A673 (cell line): Measurements from ENCODE around the gene TM4SF4. TPM values are rescaled to one million over a fixed set of nuclear protein-coding genes. Genes with fewer than 3 reads are reported as not detected.

Experiments used
- BruUV-seq: library from RNA; stranded (reverse); fragments of 400-500 nt; replicated peaks from 2 replicates; lab custom pipeline; 2021; lab: Mats Ljungman, UMichigan
- CTCF ChIA-PET: fragments of 300-600 bp; sonication (Branson Sonifier 250); formaldehyde crosslinking; loops from one replicate; lab custom pipeline; 2022; ENCODE audit warnings: antibody characterized with exemption; lab: Charles Lee
- POLR2A ChIA-PET: fragments of 300-600 bp; sonication (Branson Sonifier 250); formaldehyde crosslinking; loops from one replicate; lab custom pipeline; 2022; ENCODE audit warnings: antibody characterized with exemption; ENCODE audit not compliant: low non-redundant PET; lab: Charles Lee
- DNase-seq: peaks from one replicate; pipeline ENCODE4 v3.0.0-alpha.2; 2015; ENCODE audit warnings: low spot score
- H3K27ac ChIP-seq: fragments of 200-600 bp; sonication (generic); 2 replicates; pipeline ENCODE4 v1.5.1; 2016; ENCODE audit warnings: mixed run types, low read depth, mild to moderate bottlenecking, mixed read lengths, antibody characterized with exemption, low read length; ENCODE audit not compliant: poor library complexity, severe bottlenecking
- H3K27me3 ChIP-seq: fragments of 200-600 bp; sonication (generic); replicated peaks from 2 replicates; pipeline ENCODE4 v1.6.1; 2017; ENCODE audit warnings: mixed run types, low read depth, mild to moderate bottlenecking, mixed read lengths, antibody characterized with exemption, low read length; ENCODE audit not compliant: insufficient read depth, poor library complexity
- H3K36me3 ChIP-seq: fragments of 200-600 bp; sonication (generic); 2 replicates; pipeline ENCODE4 v1.6.1; 2016; ENCODE audit warnings: mixed run types, mild to moderate bottlenecking, mixed read lengths, antibody characterized with exemption, low read length; ENCODE audit not compliant: insufficient read depth, poor library complexity, severe bottlenecking
- H3K4me1 ChIP-seq: fragments of 200-600 bp; sonication (generic); 2 replicates; pipeline ENCODE4 v1.6.1; 2017; ENCODE audit warnings: mixed run types, mild to moderate bottlenecking, mixed read lengths, antibody characterized with exemption, low read length; ENCODE audit not compliant: insufficient read depth, poor library complexity, severe bottlenecking
- H3K4me3 ChIP-seq: fragments of 200-600 bp; sonication (generic); 2 replicates; pipeline ENCODE4 v1.5.1; 2016; ENCODE audit warnings: low read depth, mixed run types, mild to moderate bottlenecking, mixed read lengths, low read length; ENCODE audit not compliant: poor library complexity, severe bottlenecking
- H3K9me3 ChIP-seq: fragments of 200-600 bp; sonication (generic); 2 replicates; pipeline ENCODE4 v1.6.1; 2016; ENCODE audit warnings: mixed run types, low read depth, mild to moderate bottlenecking, mixed read lengths, antibody characterized with exemption, low read length; ENCODE audit not compliant: poor library complexity, severe bottlenecking
- CTCF ChIP-seq: fragments of 300-800, 200-600 bp; sonication (generic); conservative IDR thresholded peaks from 2 replicates; pipeline ENCODE4 v1.5.1; 2017; ENCODE audit warnings: low read depth, mild to moderate bottlenecking, antibody characterized with exemption, low read length, moderate library complexity, mixed read lengths
- EZH2 ChIP-seq: fragments of 200-600 bp; sonication (generic); IDR thresholded peaks from 2 replicates; pipeline ENCODE4 v1.6.1; 2017; ENCODE audit warnings: borderline replicate concordance, low read depth, mild to moderate bottlenecking, mixed read lengths, antibody characterized with exemption, low read length; ENCODE audit not compliant: poor library complexity, severe bottlenecking
- intact Hi-C: fragments of 100-400 bp; cut with micrococcal nuclease; formaldehyde crosslinking; loops from one replicate; pipeline ENCODE4 v1.10.0; 2022; ENCODE audit not compliant: unreplicated experiment
- total RNA-seq: library from RNA; stranded (reverse); gene quantifications from 2 replicates; pipeline ENCODE4 v1.2.3, GENCODE V29; 2021

Gene TM4SF4
- total RNA-seq, 1 experiment from 2014 or later: not detected

GRCh38 chr3:149493315-149494021 lies 19.0 kb downstream of the TM4SF4 start:
- Histone ChIP-seq H3K36me3 (no peaks in the 10 kb centered on the region), H3K4me1 (no peaks in the 10 kb centered on the region), H3K27ac (no peak overlapping the region), H3K4me3 (no peak overlapping the region), H3K9me3 (no peaks in the 10 kb centered on the region), H3K27me3 (peaks cover 4% of the 10 kb centered on the region)
- no peak for TF ChIP-seq EZH2
- TF ChIP-seq CTCF: no peak
- DNase-seq: no peak
- POLR2A ChIA-PET: no interaction called here
- CTCF ChIA-PET: interaction anchor here (1.9 kb wide), 1 partner anchor 315 kb away, joined by 6 read pairs; no protein-coding TSS in a partner anchor
- intact Hi-C loops: loop anchor here (1.0 to 10.0 kb wide), 3 partner anchors 278 to 731 kb away; no protein-coding TSS in a partner anchor
- BruUV-seq: no TSS peak

- Histone ChIP-seq H3K4me1 (no peaks in the 10 kb centered on the region), H3K4me3 (no peak overlapping the region), H3K27ac (no peak overlapping the region), H3K9me3 (no peaks in the 10 kb centered on the region), H3K27me3 (peaks cover 4% of the 10 kb centered on the region), H3K36me3 (no peaks in the 10 kb centered on the region)
- POLR2A ChIA-PET: no interaction called here
- CTCF ChIA-PET: interaction anchor here (0.6 to 1.9 kb wide), 3 partner anchors 34 to 314 kb away, joined by 3 to 6 read pairs (median 3); no protein-coding TSS in a partner anchor
- TF ChIP-seq EZH2: no peak
- TF ChIP-seq CTCF: peak; percentile 92
- intact Hi-C loops: loop anchor here (1.0 to 10.0 kb wide), 3 partner anchors 277 to 731 kb away; no protein-coding TSS in a partner anchor
- no TSS peak for BruUV-seq
- DNase-seq: peak; percentile 82
These were observed 19.7 kb downstream of the TM4SF4 start for GRCh38 chr3:149494022-149494758.

GRCh38 chr3:149494759-149495580 lies 20.5 kb downstream of the TM4SF4 start:
- Histone ChIP-seq H3K27me3 (peaks cover 4% of the 10 kb centered on the region), H3K4me1 (no peaks in the 10 kb centered on the region), H3K9me3 (no peaks in the 10 kb centered on the region), H3K36me3 (no peaks in the 10 kb centered on the region), H3K27ac (no peak overlapping the region), H3K4me3 (no peak overlapping the region)
- DNase-seq: no peak
- POLR2A ChIA-PET: no interaction called here
- CTCF ChIA-PET: interaction anchor here (0.6 to 1.9 kb wide), 3 partner anchors 33 to 313 kb away, joined by 3 to 6 read pairs (median 3); no protein-coding TSS in a partner anchor
- intact Hi-C loops: loop anchor here (1.0 to 10.0 kb wide), 3 partner anchors 276 to 730 kb away; no protein-coding TSS in a partner anchor
- no peak for TF ChIP-seq CTCF
- TF ChIP-seq EZH2: no peak
- no TSS peak for BruUV-seq
